T-helper 1 cell (primary cell): Measurements from ENCODE around the gene ATP1B3.
"Not testable (repeated sequence)": the region's sequence is repeated elsewhere in the genome, so short reads cannot be mapped to it uniquely, and the experiment has no call there.

Experiments
- DNase-seq, 5 donors: peaks; one replicate each; pipeline ENCODE4 v3.0.0-alpha.2; 2012 to 2020
- total RNA-seq, 4 donors: gene quantifications; one replicate each; lab custom pipeline; 2026; lab: John Stamatoyannopoulos, UW

ATP1B3 gene
- 40.2 to 50.7 (median 45.6) reads per million in 4 donors for total RNA-seq

- DNase-seq: peak; percentile 66 to 87 (median 79)
Measured at GRCh38 chr3:141876381-141876890, at the start of gene ATP1B3. Gene ATP1B3, plus strand, starts transcription at chr3:141876643. Its CDS starts 159 bp downstream, at chr3:141876802.

- no peak for DNase-seq
Measured at GRCh38 chr3:141828487-141828886, 48.0 kb upstream of the ATP1B3 start.

GRCh38 chr3:141828890-141829289 is 47.6 kb upstream of the ATP1B3 start:
- no peak for DNase-seq

GRCh38 chr3:141830508-141830907 is 45.9 kb upstream of the ATP1B3 start:
- DNase-seq: no peak

GRCh38 chr3:141834292-141834691 is 42.2 kb upstream of the ATP1B3 start:
- DNase-seq: no peak

GRCh38 chr3:141835557-141836229 is 40.8 kb upstream of the ATP1B3 start:
- no peak for DNase-seq

- DNase-seq: no peak
Measured at GRCh38 chr3:141839389-141839788, 37.1 kb upstream of the ATP1B3 start.

GRCh38 chr3:141840737-141841544 is 35.5 kb upstream of the ATP1B3 start:
- DNase-seq: no peak

- no peak for DNase-seq
Measured at GRCh38 chr3:141844108-141844507, 32.3 kb upstream of the ATP1B3 start.

- no peak for DNase-seq
Measured at GRCh38 chr3:141844812-141845211, 31.6 kb upstream of the ATP1B3 start.

- peak in 3 of 5 donors; percentile 3 to 28 (median 9) for DNase-seq
Measured at GRCh38 chr3:141845407-141846049, 30.9 kb upstream of the ATP1B3 start.

GRCh38 chr3:141846050-141846433 is 30.4 kb upstream of the ATP1B3 start:
- no peak for DNase-seq

GRCh38 chr3:141848159-141848748 is 28.2 kb upstream of the ATP1B3 start:
- not testable (repeated sequence) for DNase-seq

- no peak for DNase-seq
Measured at GRCh38 chr3:141849056-141849815, 27.2 kb upstream of the ATP1B3 start.

GRCh38 chr3:141851411-141851810 is 25.0 kb upstream of the ATP1B3 start:
- DNase-seq: no peak

GRCh38 chr3:141853081-141853601 is 23.3 kb upstream of the ATP1B3 start:
- no peak for DNase-seq

GRCh38 chr3:141853629-141854168 is 22.7 kb upstream of the ATP1B3 start:
- no peak for DNase-seq

GRCh38 chr3:141854599-141854998 is 21.8 kb upstream of the ATP1B3 start:
- DNase-seq: no peak

GRCh38 chr3:141858312-141858711 is 18.1 kb upstream of the ATP1B3 start:
- DNase-seq: no peak

- no peak for DNase-seq
Measured at GRCh38 chr3:141859651-141860050, 16.8 kb upstream of the ATP1B3 start.

GRCh38 chr3:141860086-141860669 is 16.3 kb upstream of the ATP1B3 start:
- no peak for DNase-seq
